Stimulated activated CD4-positive, alpha-beta T cell treated with anti-CD3 and anti-CD28 coated beads, Interleukin-1b, Interleukin-23, amount 100 ng/mL, for 48 hours (primary cell): ENCODE results near the gene POLR2C.
A peak's percentile ranks its signal among the peaks of the same experiment; 100 is the strongest.

Experiments
- DNase-seq: peaks from one replicate; pipeline ENCODE4 v3.0.0-alpha.2; 2020

The POLR2C gene

DNA sequence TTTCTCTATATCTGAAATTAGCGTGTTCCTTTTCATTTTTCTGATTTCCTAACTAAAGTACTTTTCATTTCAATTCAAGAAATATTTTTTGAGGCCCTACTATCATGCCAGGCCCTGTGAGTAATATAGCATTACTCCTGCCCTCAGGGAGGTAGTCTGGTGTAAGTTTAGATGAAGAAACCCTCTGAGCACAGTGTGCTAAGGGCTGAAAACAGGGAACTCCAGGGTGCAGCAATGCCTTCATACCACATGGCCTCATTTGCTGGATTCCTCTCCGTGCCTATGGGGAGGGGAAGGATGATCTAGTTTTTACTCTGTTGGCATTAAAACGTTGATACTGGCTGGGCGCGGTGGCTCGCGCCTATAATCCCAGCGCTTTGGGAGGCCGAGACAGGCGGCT, 10.5 kb upstream of the POLR2C start:
- no peak for DNase-seq

DNA sequence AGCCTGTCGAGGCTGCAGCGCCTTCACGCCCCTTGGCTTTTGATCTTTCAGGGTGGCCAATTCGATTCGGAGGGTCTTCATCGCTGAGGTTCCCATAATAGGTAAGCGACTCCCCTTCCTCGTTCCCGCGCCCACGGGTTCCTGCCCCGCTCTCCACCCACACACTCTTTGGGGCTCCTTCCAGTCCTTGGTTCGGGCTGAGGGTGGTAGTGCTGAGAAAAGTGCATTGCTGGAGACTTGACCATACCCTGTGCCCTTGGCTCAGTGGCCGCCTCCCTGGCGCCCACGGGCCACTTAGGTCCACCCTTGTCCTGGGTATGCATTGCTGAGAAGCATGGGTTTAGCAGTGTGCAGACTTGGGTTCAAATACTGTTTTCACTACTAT, 491 bp downstream of the POLR2C start:
- DNase-seq = no peak

DNA sequence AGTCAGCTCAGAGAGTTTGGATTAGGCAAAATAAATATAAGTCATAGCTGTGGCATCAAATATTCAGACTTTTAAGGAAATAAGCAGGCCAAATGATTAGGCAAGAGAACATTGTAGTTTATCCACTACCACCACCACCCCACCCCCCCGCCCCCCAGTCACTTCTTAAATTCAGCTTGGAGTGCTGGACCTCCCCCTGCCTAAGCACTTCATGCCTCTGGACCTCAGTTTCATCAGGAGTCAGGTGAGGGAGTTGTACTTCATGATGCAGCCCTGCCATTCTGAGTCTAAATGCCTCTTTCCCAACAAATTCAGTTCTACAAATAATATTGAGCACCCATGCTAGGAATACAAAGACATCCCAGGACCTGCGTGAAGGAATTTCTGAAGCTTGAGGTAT, 2.0 kb downstream of the POLR2C start:
- DNase-seq = no peak

DNA sequence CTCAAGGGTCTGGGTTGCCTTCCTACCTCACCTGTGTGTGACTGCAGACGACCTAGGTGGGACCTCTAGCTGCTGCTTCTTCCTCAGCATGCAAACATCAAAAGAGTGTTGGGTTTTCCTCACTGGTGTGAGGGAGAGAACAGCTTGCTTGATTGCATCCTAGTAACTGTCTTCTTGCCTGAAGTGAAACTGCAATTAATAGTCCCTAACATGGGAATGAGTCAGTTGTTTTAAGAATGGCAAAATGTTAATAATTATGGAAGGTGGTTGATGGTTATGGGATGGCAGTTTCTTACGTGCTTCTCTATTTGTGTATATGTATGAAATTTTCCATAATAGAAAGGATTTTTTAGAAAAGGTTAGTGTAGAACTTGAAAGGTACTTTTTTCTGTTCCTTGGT, 5.9 kb downstream of the POLR2C start:
- DNase-seq = no peak

DNA sequence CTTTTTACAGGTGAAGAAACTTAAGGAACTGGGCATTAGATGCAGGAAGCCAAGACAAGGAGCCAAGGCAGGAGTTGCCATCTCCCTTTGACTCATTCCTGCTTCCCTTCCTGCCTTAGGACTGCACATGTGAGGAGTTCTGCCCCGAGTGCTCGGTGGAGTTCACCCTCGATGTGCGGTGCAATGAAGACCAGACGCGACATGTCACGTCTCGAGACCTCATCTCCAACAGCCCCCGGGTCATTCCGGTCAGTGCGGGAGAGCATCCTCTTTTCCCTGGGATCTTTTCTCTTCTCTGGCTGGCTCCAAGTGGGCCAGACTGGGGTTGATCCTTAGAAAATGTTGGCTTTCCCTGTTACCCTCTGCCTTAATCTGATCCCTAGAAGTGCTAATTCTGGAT, 6.6 kb downstream of the POLR2C start:
- no peak for DNase-seq

DNA sequence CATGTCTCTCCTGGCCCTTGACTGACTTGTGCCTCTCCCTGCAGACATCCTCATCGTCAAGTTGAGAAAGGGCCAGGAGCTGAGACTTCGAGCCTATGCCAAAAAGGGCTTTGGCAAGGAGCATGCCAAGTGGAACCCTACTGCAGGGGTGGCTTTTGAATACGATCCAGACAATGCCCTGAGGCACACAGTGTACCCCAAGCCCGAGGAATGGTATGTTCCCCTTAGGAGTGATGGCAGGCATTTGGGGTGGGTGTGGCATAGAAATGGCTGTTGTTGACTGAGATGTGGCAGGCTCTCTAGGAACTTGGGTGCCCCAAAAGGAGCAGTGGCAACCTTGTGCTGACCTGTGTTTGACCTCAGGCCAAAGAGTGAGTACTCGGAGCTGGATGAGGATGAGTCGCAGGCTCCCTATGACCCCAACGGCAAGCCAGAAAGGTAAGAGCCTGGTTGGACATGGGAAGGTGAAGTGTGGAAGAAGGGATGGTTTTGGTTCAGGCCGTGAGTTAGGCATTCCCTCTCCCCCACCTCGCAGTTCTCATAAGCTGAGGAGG, 7.5 kb downstream of the POLR2C start:
- DNase-seq = no peak

DNA sequence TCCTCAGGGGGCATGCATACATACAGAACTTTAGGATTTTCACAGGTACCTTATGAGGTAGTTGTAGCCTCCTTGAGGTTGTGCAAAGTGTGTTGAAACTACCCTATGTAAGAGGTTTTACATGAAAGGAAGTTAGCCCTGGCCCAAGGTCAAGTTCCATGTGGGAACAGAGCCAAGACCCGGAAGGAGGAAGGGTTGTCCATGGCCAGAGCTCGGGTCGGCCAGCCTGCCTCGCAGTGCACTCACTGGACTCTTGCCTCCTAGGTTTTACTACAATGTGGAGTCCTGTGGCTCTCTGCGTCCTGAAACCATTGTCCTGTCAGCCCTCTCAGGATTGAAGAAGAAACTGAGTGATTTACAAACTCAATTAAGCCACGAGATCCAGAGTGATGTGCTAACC, 8.2 kb downstream of the POLR2C start:
- no peak for DNase-seq

DNA sequence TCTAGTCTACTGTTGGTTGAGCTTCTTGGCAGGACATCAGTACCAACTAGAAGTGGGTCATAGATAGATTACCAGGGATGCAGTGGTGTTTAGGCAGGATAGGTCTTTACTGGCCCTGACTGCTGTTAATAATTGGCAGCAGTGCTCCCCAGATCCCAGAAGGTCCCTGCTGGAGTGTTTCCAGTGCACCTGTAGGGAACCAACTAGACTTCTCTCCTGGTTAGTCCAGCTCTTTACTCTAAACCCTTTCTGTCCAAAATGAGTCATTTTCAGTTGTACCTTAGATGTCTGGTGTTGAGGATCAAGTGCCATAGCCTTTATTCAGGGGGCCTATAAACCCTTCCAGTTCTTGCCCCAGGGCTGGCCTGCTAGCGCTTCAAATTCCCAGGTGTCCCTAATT, 8.7 kb downstream of the POLR2C start:
- no peak for DNase-seq

DNA sequence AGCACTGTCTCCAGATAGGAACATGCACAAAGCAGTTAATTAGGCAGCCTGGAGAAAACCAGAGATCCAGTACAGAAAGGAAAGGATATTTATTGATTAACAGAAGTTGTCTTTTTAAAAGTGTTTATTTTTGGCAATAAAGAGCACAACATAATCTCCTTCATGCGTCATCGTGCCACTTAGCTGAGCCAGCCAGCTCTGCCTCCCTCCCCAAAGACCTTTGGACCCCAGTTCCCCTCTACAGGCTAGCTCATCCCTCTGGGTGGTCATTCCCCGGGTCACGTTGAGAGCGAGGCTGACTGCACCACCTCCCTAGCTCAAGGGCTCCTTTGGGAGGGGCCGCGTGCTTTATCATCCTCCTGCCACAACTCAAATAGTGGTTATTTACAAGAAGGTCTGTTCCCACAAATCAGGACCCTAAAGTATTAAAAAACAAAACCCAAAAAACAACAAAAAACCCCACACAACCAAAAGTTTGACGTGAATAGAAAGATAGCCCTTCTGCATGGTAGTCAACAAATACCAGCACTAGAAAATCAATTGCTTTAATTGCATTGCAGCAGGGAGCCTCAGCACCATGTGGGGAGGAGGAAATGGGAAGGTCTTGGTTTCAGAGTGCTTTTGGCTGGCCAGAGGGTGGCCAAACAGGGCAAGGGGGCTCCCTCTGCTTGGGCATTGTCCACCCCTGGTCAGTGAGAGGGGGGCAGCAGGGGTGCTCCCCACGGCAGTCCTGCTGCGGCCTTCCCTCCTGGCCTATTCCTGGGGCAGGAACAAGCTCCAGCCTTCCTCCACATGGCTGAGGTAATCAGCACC, 9.6 kb downstream of the POLR2C start:
- no peak for DNase-seq

DNA sequence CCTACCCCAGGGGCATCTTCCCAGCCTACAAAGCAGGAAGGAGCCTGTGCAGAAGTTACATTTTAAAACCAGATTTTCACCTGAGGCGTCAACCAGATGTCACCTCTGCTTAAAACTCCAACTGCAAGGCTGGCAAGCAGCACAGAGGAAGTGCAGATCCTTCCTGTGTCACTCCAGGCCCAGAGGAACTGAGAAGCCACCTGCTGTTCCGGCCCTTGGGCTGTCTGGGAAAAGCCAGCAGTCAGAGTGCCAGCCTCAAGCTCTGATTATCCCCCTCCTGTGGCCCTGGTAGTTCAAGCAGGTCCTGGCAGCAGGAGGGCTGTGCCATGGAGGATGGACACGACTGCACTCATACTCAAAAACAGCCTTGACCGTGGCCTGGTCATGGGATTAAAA, 10.2 kb downstream of the POLR2C start:
- DNase-seq = no peak

DNA sequence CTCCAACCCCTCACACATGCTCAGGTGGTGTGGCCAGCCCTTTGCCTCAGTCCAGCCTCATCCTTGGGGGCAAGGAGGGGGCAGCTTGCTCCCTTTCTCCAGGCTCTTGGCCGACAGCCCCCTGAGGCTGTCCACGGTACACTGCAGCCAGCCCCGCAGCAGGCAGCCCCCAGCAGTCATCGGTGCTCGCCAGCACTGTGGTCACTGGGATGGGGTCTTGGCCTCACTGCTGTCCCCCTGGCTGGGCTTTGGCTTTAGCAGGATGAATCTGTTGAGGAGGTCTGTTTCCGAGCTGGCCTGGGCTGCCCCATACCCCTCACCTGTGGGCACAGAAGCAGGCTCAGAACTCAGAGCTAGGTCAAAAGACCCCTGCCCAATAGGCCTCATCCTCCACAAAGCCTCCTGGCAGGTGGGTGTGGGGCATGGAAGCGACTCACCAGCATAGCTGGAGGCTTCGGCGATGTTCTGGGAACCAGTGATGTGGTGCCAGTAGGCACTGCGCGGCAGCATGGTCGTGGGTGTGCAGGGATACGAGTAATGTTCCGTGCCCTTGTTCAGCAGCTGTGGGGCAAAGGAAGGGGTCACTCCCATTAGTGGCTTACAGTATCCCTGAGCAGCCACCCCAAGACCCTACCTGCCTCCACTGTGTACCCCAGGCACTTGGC, 10.8 kb downstream of the POLR2C start:
- DNase-seq = no peak

DNA sequence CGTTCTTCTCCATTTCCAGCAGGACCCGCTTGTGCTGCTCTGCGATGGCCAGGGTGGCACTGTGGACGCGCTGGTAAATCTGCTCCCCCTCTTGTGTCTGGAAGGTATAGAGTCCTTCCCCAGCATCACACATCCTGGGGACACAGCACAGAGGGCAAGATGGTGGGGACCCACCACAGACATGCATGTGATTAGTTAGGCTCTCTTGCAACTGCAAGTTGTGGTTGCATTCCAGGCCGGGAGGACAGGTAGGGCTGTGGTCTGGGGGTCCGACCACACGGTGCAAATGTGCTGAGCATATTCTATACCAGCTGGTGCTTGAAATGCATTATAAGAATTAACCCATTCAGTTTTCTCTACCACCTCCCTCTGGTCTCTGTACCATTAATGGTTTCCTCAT, 11.4 kb downstream of the POLR2C start:
- DNase-seq = no peak

DNA sequence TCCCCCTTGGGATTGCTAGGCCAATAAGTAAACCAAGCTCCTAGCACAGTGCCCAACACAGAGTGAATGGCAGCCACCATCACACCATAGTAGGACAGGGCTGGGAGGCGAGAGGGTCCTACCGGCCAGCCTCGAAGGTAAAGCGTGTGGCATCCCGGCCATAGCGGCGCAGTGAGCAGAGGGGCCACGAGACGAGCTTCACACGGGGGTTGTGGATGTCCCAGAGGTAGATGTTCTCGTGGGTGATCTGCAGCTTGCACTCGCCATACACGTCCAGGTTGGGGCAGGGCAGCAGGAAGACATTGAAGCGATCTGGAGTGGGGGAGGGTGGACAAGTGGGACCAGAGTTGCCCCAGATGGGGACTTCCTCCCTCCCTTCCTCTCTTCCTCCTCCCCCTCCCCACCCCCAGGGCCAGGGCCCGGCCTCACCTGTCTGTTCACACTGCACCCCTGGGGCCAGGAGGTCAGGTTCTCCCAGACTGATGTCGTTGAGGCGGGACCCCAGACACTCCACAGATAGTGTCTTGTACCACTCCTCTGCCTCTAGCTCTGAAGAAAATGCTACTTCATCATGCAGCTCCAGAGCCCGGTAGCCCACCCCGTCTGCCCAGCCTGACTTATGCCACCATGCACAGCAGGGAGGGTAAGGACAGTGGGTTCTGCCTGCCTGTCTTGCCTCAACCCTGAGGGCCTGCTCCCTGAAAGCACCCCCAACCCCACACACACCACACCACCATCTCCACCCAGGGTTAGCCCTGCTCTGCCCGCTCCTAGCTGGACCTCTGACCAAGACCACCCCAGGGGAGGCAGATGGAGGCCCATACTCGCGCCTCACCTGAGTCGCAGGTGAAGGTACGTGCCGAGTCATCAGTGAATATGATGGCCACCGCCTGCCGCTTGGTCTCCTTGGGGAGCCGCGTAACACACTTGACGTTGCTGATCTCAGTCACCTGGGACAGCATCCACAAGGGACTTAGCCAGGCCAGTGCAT, 12.5 kb downstream of the POLR2C start:
- no peak for DNase-seq

DNA sequence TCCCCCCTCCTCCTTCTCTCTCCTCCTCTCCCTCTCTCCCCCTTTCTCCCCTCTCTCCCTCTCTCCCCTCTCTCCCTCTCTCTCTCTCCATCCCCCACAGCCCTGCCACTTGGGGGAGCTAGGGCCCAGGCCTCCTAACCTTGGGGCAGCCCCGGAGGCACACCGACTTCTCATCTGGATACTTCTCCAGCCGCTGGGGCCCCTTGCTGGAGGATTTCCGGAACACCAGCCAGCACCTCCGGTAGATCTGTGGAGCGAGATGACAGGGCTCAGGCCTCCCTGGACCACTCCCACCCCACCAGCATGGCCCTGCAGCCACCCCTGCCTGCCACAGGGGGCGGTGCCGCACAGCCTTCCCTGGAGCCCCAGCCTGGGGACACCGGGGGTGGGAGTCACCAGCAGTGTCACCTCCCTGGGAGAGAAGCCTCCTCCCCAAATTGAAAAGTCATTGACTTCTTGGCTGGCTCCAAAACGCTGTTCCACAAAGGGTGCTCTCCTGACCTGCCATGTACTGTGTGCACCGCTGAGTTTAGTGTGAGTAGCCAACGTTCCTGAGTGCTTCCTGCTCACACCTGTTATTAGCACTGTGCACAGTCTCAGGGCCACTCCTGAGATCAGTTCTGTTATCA, 13.3 kb downstream of the POLR2C start:
- DNase-seq = peak; percentile 92

DNA sequence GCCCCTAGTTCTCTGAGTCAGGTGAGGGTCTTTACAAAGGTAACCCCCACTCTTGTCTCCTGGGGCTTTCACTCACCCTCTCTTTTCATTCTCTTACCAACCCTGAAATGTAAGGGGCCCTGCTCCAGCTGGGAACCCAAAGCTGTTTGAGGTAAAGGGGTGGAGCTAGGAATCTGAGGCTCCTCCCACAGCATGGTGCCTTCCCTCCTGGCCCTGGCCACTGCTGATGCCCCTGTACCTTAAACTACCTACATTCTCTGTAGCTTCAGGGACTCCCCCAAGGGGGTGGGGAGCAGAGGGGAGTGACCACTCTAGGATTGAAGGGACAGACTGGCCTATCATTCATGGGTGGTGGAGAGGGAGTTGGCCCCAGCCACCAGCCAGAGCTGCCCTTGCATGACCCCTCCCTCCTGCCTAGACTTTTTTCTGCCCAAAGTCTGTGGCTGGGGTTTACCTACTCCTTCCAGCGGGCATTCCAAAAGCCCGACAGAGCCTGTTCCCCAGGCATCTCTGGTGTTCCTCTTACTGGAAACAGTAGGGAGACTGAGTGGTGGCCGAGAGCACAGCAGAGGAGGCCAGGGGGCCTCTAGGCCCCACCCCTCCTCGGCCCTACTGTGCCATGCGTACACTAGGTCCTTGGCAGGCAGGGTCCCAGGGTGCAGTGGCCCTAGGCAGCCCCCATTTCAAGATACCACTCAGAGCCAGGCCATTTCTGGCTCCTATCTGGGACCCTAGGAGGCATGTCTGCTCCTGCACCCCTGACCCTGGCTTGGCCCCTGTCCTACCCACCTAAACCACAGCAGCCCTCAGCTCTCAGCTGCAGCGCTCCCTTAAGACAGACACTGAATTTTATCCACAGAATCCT, 14.3 kb downstream of the POLR2C start:
- no peak for DNase-seq

DNA sequence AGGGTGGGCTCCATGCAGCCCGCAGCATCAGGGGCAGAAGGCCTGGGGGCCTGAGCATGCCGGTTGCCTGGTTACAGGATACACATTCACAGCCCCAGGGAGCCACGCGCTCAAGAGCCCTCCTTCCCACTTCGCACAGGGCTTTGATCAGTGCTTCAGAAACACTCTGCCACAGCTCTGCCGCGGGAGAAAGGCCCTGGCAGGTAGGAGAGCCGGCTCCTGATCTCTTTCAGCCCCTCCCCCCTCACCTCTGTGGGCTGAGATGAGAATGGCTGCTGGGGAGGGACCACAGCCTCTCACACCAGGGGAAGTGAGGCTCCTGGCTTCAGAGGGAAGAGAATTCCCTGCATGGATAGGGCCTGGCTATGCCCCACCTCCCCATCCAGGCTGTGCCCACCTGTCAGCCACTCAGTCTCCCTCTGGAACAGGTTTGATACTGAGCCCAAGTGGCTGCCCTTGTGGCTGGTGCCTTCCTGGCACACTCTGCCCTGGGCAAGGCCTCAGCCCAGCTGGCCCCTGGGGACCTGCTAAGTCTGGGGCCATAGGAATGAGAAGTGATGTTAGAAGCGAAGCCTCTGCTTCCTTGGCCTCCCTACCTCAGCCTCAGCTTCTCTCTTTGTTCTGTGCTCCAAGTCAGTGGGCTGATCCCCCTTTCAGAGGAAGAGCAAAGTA, 15.2 kb downstream of the POLR2C start:
- no peak for DNase-seq

DNA sequence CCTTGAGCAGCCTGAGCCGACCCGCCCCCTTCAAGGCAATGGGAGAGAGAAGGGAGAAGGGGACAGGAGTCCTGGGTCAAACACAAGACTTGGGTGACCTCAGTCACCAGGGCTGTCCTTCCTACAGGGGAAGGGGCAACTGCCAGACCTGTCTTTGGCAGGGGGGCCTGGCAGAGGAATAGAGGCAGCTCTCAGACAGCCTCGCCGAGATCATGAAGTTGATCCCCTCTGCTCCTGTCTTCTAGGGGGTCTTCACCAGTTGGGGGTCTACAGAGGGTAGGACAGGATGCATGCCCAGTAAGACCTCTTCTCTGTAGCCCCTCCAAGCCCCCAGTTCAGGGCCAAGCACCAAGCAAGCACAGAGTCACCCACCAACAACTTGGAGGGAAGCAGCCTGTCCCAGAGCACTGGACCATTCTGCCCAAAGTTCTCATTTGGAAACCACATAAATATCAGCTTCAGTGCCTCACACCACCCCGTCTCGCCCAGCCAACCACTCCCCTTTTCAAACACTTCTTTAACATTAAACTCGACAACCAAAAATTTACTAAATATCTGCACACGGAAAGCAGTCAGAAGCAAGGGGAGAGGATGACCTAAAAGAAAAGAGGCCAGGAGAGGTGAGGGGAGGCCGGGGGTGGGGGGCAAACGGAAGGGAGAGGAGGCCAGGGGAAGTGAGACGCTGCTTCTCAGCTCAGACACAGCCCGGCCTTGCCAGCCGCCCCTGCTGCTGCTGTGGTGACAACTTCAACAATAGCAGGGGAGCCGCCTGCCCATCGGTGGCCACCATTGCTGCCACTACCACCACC, 16.1 kb downstream of the POLR2C start:
- DNase-seq = no peak

DNA sequence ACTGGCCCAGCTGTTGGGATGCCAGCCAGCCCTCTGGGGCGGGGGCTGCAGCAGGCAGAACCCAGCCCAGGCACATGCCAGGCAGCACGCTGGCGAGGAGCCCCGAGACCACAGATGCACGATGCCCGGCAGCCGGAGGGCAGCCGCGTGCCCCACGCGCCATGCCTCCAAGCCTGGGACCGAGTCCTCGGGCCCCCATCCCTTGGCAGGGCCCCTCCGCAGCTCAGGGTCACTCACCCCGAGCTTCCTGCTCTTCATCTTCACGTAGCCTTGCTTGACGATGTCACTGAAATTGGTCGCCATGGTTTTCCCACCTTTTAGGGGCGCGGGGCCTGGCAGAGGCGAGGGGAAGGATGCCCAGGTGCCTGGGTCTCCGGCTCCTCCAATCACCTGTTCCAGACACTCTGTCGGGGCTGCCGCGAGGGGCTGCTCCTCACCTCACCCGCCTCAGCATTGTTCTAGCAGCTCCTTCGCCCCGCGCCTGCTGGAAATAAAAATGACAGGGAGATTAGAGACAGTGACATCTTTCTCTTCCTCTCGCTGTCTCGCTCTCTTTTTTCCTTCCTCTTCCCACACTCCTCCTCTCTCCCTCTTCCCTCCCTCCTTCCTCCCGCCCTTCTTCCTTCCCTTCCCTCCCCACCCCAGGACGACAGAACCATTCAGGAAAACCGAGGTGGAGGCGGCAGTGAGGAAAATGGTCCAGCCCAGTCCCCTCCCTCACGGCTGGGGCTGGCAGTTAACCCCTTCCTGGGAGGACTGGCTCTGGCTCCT, 16.9 kb downstream of the POLR2C start:
- DNase-seq = no peak

DNA sequence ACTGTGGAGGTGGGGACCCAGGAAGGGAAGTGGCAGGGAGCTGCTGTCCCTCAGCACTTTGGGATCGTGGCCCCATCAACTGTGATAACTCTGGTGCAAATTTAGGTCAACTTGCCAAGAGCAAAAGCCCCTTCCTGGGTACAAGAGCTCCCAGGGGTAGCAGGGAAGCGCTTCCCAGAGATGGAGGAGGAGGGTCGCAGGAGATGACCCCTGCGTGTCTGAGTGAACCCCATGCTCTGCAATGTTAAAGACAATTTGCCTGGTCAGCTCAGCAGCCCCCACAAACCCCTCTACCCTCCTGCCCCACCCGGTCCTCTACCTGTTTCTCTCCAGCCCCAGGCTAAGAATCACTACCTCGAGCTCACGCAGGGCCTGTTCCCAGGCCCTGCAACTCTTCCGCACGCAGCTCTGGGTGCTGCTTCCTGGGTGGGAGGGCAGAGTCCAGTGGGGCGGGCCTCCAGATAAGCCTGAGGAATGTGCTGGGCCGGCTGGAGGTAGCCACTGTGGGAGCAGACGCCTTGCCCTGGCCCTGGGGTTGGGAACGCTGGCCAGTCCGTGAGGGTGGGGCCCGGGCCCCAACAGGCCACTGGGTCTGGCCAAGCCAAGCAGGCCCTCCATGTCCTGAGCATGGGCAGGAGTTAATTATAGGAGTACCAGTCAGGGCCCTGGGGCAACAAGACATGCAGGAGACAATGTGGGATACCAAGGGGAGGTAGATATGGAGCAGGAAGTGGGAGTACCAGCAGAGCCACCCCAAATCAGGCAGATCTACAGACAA, 17.7 kb downstream of the POLR2C start:
- no peak for DNase-seq
